K562 (cell line): ENCODE measurements around the gene GCSAM. TPM values are rescaled to one million over a fixed set of nuclear protein-coding genes. Genes with fewer than 3 reads are reported as not detected.

Experiments
- ATAC-seq: fragments of 200-7000 bp; cut with Tn5 transposase; 3 replicates; pipeline ENCODE4 v1.9.1; 2020; ENCODE audit warnings: moderate library complexity
- BruUV-seq: library from RNA; stranded (reverse); fragments of 400-500 nt; replicated peaks from 2 replicates; lab custom pipeline; 2021; lab: Mats Ljungman, UMichigan
- CTCF ChIA-PET: fragments of 300-600 bp; formaldehyde crosslinking; extraction: SDS; loops from one replicate; lab custom pipeline; 2021; ENCODE audit warnings: low intra/inter-chr PET ratio; lab: Yijun Ruan, JAX
- POLR2A ChIA-PET: fragments of 300-600, 350-650 bp; sonication (Branson Sonifier 250); formaldehyde crosslinking; extraction: SDS; loops from one replicate; lab custom pipeline; 2021; ENCODE audit warnings: antibody characterized with exemption, inconsistent platforms; lab: Yijun Ruan, JAX
- DNase-seq, 4 experiments: peaks; one replicate each; pipeline versions ENCODE4 v3.0.0 to v3.0.0-alpha.2; 2011 to 2018; ENCODE audit warnings: low spot score in 3 of 4, mixed read lengths in 3 of 4; ENCODE audit errors: extremely low read depth in 1 of 4
- FAIRE-seq: peaks from 2 replicates; lab custom pipeline; 2011; peaks lifted over from hg19 to GRCh38; lab: Jason Lieb, UNC
- H2AFZ ChIP-seq: 2 replicates; pipeline ENCODE4 v1.6.0; 2011; ENCODE audit warnings: low read depth, low read length, control low read depth, inconsistent platforms
- H3K27ac ChIP-seq: fragments of 200-600 bp; 3 replicates; pipeline ENCODE4 v1.8.0; 2011; ENCODE audit warnings: low read depth, mild to moderate bottlenecking, control low read depth, inconsistent platforms, low read length, moderate library complexity, mixed read lengths; ENCODE audit errors: extremely low read depth
- H3K27me3 ChIP-seq, 2 experiments: fragments of 300-600 bp in 1 of 2; 2 replicates in 1 of 2; 3 replicates in 1 of 2; pipeline versions ENCODE4 v1.6.0 to v1.8.0; 2011; ENCODE audit warnings: inconsistent platforms in 2 of 2, low read length in 2 of 2, mild to moderate bottlenecking in 1 of 2, mixed read lengths in 1 of 2, moderate library complexity in 1 of 2; ENCODE audit not compliant: control insufficient read depth in 2 of 2, insufficient read depth in 2 of 2
- H3K36me3 ChIP-seq: fragments of 300-600 bp; 3 replicates; pipeline ENCODE4 v1.8.0; 2011; ENCODE audit warnings: mild to moderate bottlenecking, low read length, inconsistent platforms; ENCODE audit not compliant: control insufficient read depth, insufficient read depth
- H3K4me1 ChIP-seq, 2 experiments: fragments of 200-600 bp in 1 of 2; replicated peaks in 1 of 2; 2 replicates in 1 of 2; 3 replicates in 1 of 2; pipeline versions ENCODE4 v1.5.1 to v1.8.0; 2011; ENCODE audit warnings: inconsistent platforms in 2 of 2, low read length in 2 of 2, mild to moderate bottlenecking in 1 of 2, mixed read lengths in 1 of 2, moderate library complexity in 1 of 2; ENCODE audit not compliant: control insufficient read depth in 2 of 2, insufficient read depth in 2 of 2
- H3K4me2 ChIP-seq: 2 replicates; pipeline ENCODE4 v1.6.1; 2011; ENCODE audit warnings: low read length, control low read depth, inconsistent platforms, mixed read lengths; ENCODE audit not compliant: insufficient read depth
- H3K4me3 ChIP-seq: fragments of 200-600 bp; sonication (generic), shearing (Covaris generic); 2 replicates; pipeline ENCODE4 v1.5.1; 2016; ENCODE audit warnings: control low read depth, inconsistent platforms
- H3K79me2 ChIP-seq: fragments of 200-600 bp; 3 replicates; pipeline ENCODE4 v1.8.0; 2011; ENCODE audit warnings: low read length, inconsistent platforms; ENCODE audit not compliant: control insufficient read depth, insufficient read depth
- H3K9ac ChIP-seq, 2 experiments: 2 replicates each; pipeline versions ENCODE4 v1.6.0 to v1.6.1; 2011; ENCODE audit warnings: low read depth in 2 of 2, low read length in 2 of 2, control low read depth in 1 of 2, inconsistent platforms in 1 of 2, mild to moderate bottlenecking in 1 of 2, mixed read lengths in 1 of 2; ENCODE audit not compliant: insufficient read depth in 1 of 2
- H3K9me1 ChIP-seq: one replicate; pipeline ENCODE4 v1.6.0; 2011; ENCODE audit warnings: inconsistent platforms, mild to moderate bottlenecking, low read length, moderate library complexity; ENCODE audit not compliant: control insufficient read depth, insufficient read depth
- H3K9me3 ChIP-seq: replicated peaks from 2 replicates; pipeline ENCODE4 v1.5.1; 2011; ENCODE audit warnings: low read depth, low read length, inconsistent platforms; ENCODE audit not compliant: control insufficient read depth, insufficient read depth
- H4K20me1 ChIP-seq: replicated peaks from 2 replicates; pipeline ENCODE4 v1.6.1; 2011; ENCODE audit warnings: low read length, inconsistent platforms, mixed read lengths; ENCODE audit not compliant: control insufficient read depth, insufficient read depth
- BRF1 ChIP-seq: IDR thresholded peaks from 3 replicates; pipeline ENCODE4 v1.6.1; 2011; ENCODE audit warnings: borderline replicate concordance, mild to moderate bottlenecking; ENCODE audit not compliant: insufficient read length; ENCODE audit errors: extremely low read depth
- CTCFL ChIP-seq: IDR thresholded peaks from 2 replicates; pipeline ENCODE4 v1.6.1; 2011; ENCODE audit warnings: borderline replicate concordance, low read depth, mild to moderate bottlenecking, moderate library complexity, low read length; ENCODE audit not compliant: insufficient read depth, poor library complexity, severe bottlenecking
- DMBX1 ChIP-seq: fragments of 250-450 bp; sonication (Bioruptor Pico); IDR thresholded peaks from 2 replicates; pipeline ENCODE4 v1.8.0; 2022; ENCODE audit warnings: inconsistent platforms, mild to moderate bottlenecking, moderate library complexity, borderline replicate concordance
- GATAD2B ChIP-seq: fragments of 450-650 bp; IDR thresholded peaks from 2 replicates; pipeline ENCODE4 v1.6.1; 2017; ENCODE audit warnings: mild to moderate bottlenecking, borderline replicate concordance
- PHTF2 ChIP-seq: fragments of 250-450 bp; sonication (Bioruptor Pico); IDR thresholded peaks from 2 replicates; pipeline ENCODE4 v1.5.0; 2021; ENCODE audit warnings: mild to moderate bottlenecking
- SMARCA5 ChIP-seq: fragments of 450-650 bp; IDR thresholded peaks from 2 replicates; pipeline ENCODE4 v1.6.1; 2016
- SMARCB1 ChIP-seq: IDR thresholded peaks from 2 replicates; pipeline ENCODE4 v1.6.1; 2011; ENCODE audit warnings: improper control_type of control experiment, low read depth; ENCODE audit not compliant: insufficient read length
- SMARCE1 ChIP-seq: fragments of 450-650 bp; IDR thresholded peaks from 2 replicates; pipeline ENCODE4 v1.7.1; 2016; ENCODE audit warnings: mild to moderate bottlenecking
- ZNF212 ChIP-seq: fragments of 450-650 bp; formaldehyde crosslinking; IDR thresholded peaks from 2 replicates; pipeline ENCODE4 v1.4.0; 2020; ENCODE audit warnings: mild to moderate bottlenecking
- ZNF23 ChIP-seq: fragments of 250-450 bp; sonication (Bioruptor Pico); IDR thresholded peaks from 2 replicates; pipeline ENCODE4 v1.4.0; 2020; ENCODE audit warnings: mild to moderate bottlenecking
- ZNF77 ChIP-seq: fragments of 250-450 bp; sonication (Bioruptor Pico); IDR thresholded peaks from 2 replicates; pipeline ENCODE4 v1.5.0; 2020
- ZNF780A ChIP-seq: fragments of 250-450 bp; sonication (Bioruptor Pico); IDR thresholded peaks from 2 replicates; pipeline ENCODE4 v1.5.0; 2021; ENCODE audit warnings: mild to moderate bottlenecking
- WGBS: fragments of 100-300 bp; shearing (Covaris generic); methylation state at CpG from one replicate; pipeline ENCODE4 v1.1.6; 2016; ENCODE audit warnings: low coverage, mixed read lengths; ENCODE audit not compliant: insufficient coverage; ENCODE audit errors: missing lambda C conversion rate; 5-methylcytosine and 5-hydroxymethylcytosine counted together
- in situ Hi-C: fragments of 300-500 bp; cut with MboI; formaldehyde crosslinking; loops from 4 replicates; pipeline ENCODE4 v1.15.0; 2018; ENCODE audit warnings: inconsistent platforms, mixed read lengths
- intact Hi-C: fragments of 100-400 bp; cut with micrococcal nuclease; formaldehyde crosslinking; loops from 2 replicates; pipeline ENCODE4 v1.14.2; 2022
- polyA plus RNA-seq, 8 experiments: library from polyadenylated mRNA; depleted of rRNA in 4 of 8; stranded (reverse) in 5 of 8; unstranded in 3 of 8; fragments of >200 nt; fragmentation: Nextera tagmentation in 2 of 8; fragmentation: Illumina TruSeq in 1 of 8; extraction: Ambion mirVana in 2 of 8; extraction: Trizol in 1 of 8; gene quantifications; 2 replicates each; pipeline versions ENCODE4 v1.2.1 to v1.2.3, GENCODE V29; 2011 to 2014; ENCODE audit warnings: inconsistent platforms in 1 of 8, missing spikeins in 1 of 8
- total RNA-seq, 7 experiments: library from RNA; depleted of rRNA in 6 of 7; stranded (reverse); fragments of >200 nt in 6 of 7; fragmentation: Illumina TruSeq in 2 of 7; extraction: Trizol in 2 of 7; gene quantifications; 2 replicates each; pipeline versions ENCODE4 v1.2.1 to v1.2.3, GENCODE V29; 2011 to 2021; ENCODE audit warnings: low replicate concordance in 1 of 7
- TF ChIP-seq, protein P1 (sequence below), 2 experiments: IDR thresholded peaks; 2 replicates each; pipeline ENCODE4 v1.6.1; 2011; ENCODE audit warnings: borderline replicate concordance in 1 of 2, control low read depth in 1 of 2, low read depth in 1 of 2, low read length in 1 of 2, mild to moderate bottlenecking in 1 of 2, mixed read lengths in 1 of 2, moderate library complexity in 1 of 2; ENCODE audit not compliant: insufficient read depth in 1 of 2, insufficient read length in 1 of 2, poor library complexity in 1 of 2, severe bottlenecking in 1 of 2; ENCODE audit errors: extremely low read depth in 1 of 2
- TF ChIP-seq, protein P2 (sequence below): sonication (generic); formaldehyde crosslinking; IDR thresholded peaks from 2 replicates; pipeline ENCODE4 v1.8.0; 2023; ENCODE audit warnings: missing genetic modification reagents, mild to moderate bottlenecking, borderline replicate concordance

The GCSAM gene
- total and polyA plus RNA-seq, 9 of the 15 experiments (the other 6 are each of a cell fraction or from before 2014, with no cell fraction given) = 0.10 TPM; not detected in 8

DNA sequence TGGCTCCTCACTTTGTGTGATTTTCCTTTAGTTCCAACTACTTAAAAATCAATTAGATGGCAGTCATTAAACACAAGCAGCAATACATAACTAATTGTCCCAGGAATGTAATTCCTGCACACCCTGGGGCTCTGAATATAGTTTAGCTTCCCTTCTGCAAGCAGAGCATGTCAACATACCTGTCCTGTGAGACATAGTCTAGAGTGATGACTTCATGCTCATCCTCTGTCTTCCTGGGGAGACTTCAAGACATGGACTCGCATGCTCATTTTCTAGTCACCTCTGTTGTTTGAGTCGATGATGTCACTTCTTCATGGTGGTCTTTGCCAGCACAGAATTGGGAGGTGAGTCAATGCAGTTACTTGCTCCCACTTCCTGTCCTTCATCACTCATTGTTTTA lies 31.1 kb downstream of the GCSAM start:
- in situ Hi-C loops (loop anchor here (25.0 kb wide), 1 partner anchor 410 kb away; no protein-coding TSS in a partner anchor), intact Hi-C loops (no loop called here)
- H3K9me1 ChIP-seq = no peaks in the 10 kb centered on the region
- FAIRE-seq (no peak), ATAC-seq (no peak), DNase-seq (no peak)
- no peaks in the 10 kb centered on the region for H3K27me3 ChIP-seq
- no peak overlapping the region for H3K9ac ChIP-seq
- no peak overlapping the region for H3K27ac ChIP-seq
- POLR2A ChIA-PET = no interaction called here
- H3K4me3 ChIP-seq = no peak overlapping the region
- TF ChIP-seq, protein P1, sequence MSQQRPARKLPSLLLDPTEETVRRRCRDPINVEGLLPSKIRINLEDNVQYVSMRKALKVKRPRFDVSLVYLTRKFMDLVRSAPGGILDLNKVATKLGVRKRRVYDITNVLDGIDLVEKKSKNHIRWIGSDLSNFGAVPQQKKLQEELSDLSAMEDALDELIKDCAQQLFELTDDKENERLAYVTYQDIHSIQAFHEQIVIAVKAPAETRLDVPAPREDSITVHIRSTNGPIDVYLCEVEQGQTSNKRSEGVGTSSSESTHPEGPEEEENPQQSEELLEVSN (IDR thresholded peaks at IDR 0.05; ENCODE audit: borderline replicate concordance in 1 of 2, extremely low read depth in 1 of 2, insufficient read depth in 1 of 2, insufficient read length in 1 of 2, low read depth in 1 of 2, low read length in 1 of 2, poor library complexity in 1 of 2, severe bottlenecking in 1 of 2) = no peak
- TF ChIP-seq SMARCA5 (no peak), CTCFL (no peak), GATAD2B (no peak), DMBX1 (CRISPR knock-in tag) (no peak), SMARCE1 (no peak), BRF1 (no peak), PHTF2 (CRISPR knock-in tag) (no peak), ZNF23 (no peak), ZNF780A (CRISPR knock-in tag) (no peak), SMARCB1 (no peak), ZNF212 (CRISPR knock-in tag) (no peak), ZNF77 (CRISPR knock-in tag) (no peak)
- TF ChIP-seq, protein P2, sequence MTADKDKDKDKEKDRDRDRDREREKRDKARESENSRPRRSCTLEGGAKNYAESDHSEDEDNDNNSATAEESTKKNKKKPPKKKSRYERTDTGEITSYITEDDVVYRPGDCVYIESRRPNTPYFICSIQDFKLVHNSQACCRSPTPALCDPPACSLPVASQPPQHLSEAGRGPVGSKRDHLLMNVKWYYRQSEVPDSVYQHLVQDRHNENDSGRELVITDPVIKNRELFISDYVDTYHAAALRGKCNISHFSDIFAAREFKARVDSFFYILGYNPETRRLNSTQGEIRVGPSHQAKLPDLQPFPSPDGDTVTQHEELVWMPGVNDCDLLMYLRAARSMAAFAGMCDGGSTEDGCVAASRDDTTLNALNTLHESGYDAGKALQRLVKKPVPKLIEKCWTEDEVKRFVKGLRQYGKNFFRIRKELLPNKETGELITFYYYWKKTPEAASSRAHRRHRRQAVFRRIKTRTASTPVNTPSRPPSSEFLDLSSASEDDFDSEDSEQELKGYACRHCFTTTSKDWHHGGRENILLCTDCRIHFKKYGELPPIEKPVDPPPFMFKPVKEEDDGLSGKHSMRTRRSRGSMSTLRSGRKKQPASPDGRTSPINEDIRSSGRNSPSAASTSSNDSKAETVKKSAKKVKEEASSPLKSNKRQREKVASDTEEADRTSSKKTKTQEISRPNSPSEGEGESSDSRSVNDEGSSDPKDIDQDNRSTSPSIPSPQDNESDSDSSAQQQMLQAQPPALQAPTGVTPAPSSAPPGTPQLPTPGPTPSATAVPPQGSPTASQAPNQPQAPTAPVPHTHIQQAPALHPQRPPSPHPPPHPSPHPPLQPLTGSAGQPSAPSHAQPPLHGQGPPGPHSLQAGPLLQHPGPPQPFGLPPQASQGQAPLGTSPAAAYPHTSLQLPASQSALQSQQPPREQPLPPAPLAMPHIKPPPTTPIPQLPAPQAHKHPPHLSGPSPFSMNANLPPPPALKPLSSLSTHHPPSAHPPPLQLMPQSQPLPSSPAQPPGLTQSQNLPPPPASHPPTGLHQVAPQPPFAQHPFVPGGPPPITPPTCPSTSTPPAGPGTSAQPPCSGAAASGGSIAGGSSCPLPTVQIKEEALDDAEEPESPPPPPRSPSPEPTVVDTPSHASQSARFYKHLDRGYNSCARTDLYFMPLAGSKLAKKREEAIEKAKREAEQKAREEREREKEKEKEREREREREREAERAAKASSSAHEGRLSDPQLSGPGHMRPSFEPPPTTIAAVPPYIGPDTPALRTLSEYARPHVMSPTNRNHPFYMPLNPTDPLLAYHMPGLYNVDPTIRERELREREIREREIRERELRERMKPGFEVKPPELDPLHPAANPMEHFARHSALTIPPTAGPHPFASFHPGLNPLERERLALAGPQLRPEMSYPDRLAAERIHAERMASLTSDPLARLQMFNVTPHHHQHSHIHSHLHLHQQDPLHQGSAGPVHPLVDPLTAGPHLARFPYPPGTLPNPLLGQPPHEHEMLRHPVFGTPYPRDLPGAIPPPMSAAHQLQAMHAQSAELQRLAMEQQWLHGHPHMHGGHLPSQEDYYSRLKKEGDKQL (CRISPR knock-in tag) = no peak
- no TSS peak for BruUV-seq
- no peak overlapping the region for H3K4me2 ChIP-seq
- CTCF ChIA-PET = no interaction called here
- H3K79me2 ChIP-seq = no peaks in the 10 kb centered on the region
- WGBS = no CpG with 5 or more reads among the region's 2 CpGs
- no peaks in the 10 kb centered on the region for H3K9me3 ChIP-seq
- no peak overlapping the region for H2AFZ ChIP-seq
- H3K4me1 ChIP-seq = no peaks in the 10 kb centered on the region
- no peaks in the 10 kb centered on the region for H4K20me1 ChIP-seq
- H3K36me3 ChIP-seq = no peaks in the 10 kb centered on the region
